ENCODE data around the gene SLC44A1.
A peak's percentile ranks its signal among the peaks of the same experiment; 100 is the strongest.

SLC44A1 gene

GRCh38 chr9:105403552-105404248, 159.2 kb downstream of the SLC44A1 start:
- DNase-seq = no peak

- no peak for DNase-seq
Measured at GRCh38 chr9:105405514-105406131, 161.2 kb downstream of the SLC44A1 start.

GRCh38 chr9:105406369-105406768, 161.9 kb downstream of the SLC44A1 start:
- DNase-seq = no peak

- peak; percentile 22 for DNase-seq
Measured at GRCh38 chr9:105413525-105413924, 169.1 kb downstream of the SLC44A1 start.

- DNase-seq = peak; percentile 9
Measured at GRCh38 chr9:105414947-105415661, 170.7 kb downstream of the SLC44A1 start.

GRCh38 chr9:105415662-105415980, 171.2 kb downstream of the SLC44A1 start:
- no peak for DNase-seq

GRCh38 chr9:105416840-105417239, 172.4 kb downstream of the SLC44A1 start:
- no peak for DNase-seq

GRCh38 chr9:105418588-105419500, 174.4 kb downstream of the SLC44A1 start:
- no peak for DNase-seq

GRCh38 chr9:105419816-105420597, 175.6 kb downstream of the SLC44A1 start:
- no peak for DNase-seq

- no peak for DNase-seq
Measured at GRCh38 chr9:105421154-105421553, 176.7 kb downstream of the SLC44A1 start.

GRCh38 chr9:105421864-105422263, 177.4 kb downstream of the SLC44A1 start:
- DNase-seq = no peak

- DNase-seq = no peak
Measured at GRCh38 chr9:105425816-105426433, 181.5 kb downstream of the SLC44A1 start.

GRCh38 chr9:105426657-105427056, 182.2 kb downstream of the SLC44A1 start:
- DNase-seq = no peak

GRCh38 chr9:105431424-105432246, 187.2 kb downstream of the SLC44A1 start:
- no peak for DNase-seq

- DNase-seq = no peak
Measured at GRCh38 chr9:105432247-105432842, 187.9 kb downstream of the SLC44A1 start.

GRCh38 chr9:105435453-105435852, 191.0 kb downstream of the SLC44A1 start:
- no peak for DNase-seq

- no peak for DNase-seq
Measured at GRCh38 chr9:105436783-105437182, 192.3 kb downstream of the SLC44A1 start.

- DNase-seq = no peak
Measured at GRCh38 chr9:105437704-105438103, 193.3 kb downstream of the SLC44A1 start.

- no peak for DNase-seq
Measured at GRCh38 chr9:105438141-105438806, 193.8 kb downstream of the SLC44A1 start.

GRCh38 chr9:105439428-105439827, 195.0 kb downstream of the SLC44A1 start:
- DNase-seq = no peak

Measured in NCI-H526 treated with DMSO at 0.1 percent for 48 hours (cell line).